HEK293T (cell line): ENCODE data around the gene OR6C76.

ENCODE experiments used
- BHLHE40 ChIP-seq: fragments of 450-650 bp; IDR thresholded peaks from 2 replicates; pipeline ENCODE4 v1.6.1; 2016; ENCODE audit warnings: mild to moderate bottlenecking, moderate library complexity, borderline replicate concordance
- SUZ12 ChIP-seq: fragments of 450-650 bp; IDR thresholded peaks from 2 replicates; pipeline ENCODE4 v1.6.1; 2016; ENCODE audit warnings: mild to moderate bottlenecking

DNA sequence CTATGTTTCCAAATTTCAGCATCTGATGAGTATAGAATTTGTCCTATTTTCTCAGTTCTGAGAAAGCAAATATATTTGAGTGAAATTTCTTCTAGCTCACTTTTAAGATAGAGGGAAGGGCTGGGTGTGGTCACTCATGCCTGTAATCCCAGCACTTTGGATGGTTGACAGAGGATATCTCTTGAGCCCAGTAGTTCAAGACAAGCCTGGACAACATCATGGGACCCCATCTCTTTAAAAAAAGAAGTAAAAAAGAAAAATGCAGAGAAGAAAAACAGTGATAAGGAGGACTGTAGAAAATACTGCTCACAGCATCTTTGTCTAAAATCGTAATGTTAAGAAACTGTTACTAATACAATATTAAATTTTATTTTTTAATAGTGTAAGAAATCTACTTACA is 46.2 kb downstream of the OR6C76 start:
- TF ChIP-seq SUZ12 (no peak), BHLHE40 (no peak)
